Osteocyte (in vitro differentiated cells): Measurements from ENCODE around the gene BORA. TPM values are rescaled to one million over a fixed set of nuclear protein-coding genes. Genes with fewer than 3 reads are reported as not detected.
"Not testable (repeated sequence)": the region's sequence is repeated elsewhere in the genome, so short reads cannot be mapped to it uniquely, and the experiment has no call there.

Experiments
- DNase-seq: peaks from one replicate; pipeline ENCODE4 v3.0.0; 2021; ENCODE audit warnings: mixed read lengths; ENCODE audit not compliant: unreplicated experiment; ENCODE audit errors: extremely low spot score
- H3K27ac Mint-ChIP-seq: one replicate; pipeline ENCODE4 v1.8.0; 2021; ENCODE audit warnings: mild to moderate bottlenecking, mixed read lengths; ENCODE audit not compliant: unreplicated experiment
- H3K27me3 Mint-ChIP-seq: one replicate; pipeline ENCODE4 v1.8.0; 2021; ENCODE audit warnings: mixed read lengths; ENCODE audit not compliant: unreplicated experiment
- H3K36me3 Mint-ChIP-seq: one replicate; pipeline ENCODE4 v1.8.0; 2021; ENCODE audit warnings: mixed read lengths; ENCODE audit not compliant: unreplicated experiment
- H3K4me1 Mint-ChIP-seq: one replicate; pipeline ENCODE4 v1.8.0; 2021; ENCODE audit warnings: mixed read lengths; ENCODE audit not compliant: unreplicated experiment
- H3K4me3 Mint-ChIP-seq: one replicate; pipeline ENCODE4 v1.8.0; 2021; ENCODE audit warnings: mild to moderate bottlenecking, moderate library complexity, mixed read lengths; ENCODE audit not compliant: unreplicated experiment
- H3K9me3 Mint-ChIP-seq: one replicate; pipeline ENCODE4 v1.8.0; 2021; ENCODE audit warnings: mixed read lengths; ENCODE audit not compliant: unreplicated experiment
- CTCF ChIP-seq: fragments of 200-600 bp; sonication (generic); IDR thresholded peaks from 2 replicates; pipeline ENCODE4 v1.5.0; 2021; ENCODE audit warnings: antibody characterized with exemption, mild to moderate bottlenecking, moderate library complexity
- total RNA-seq: library from RNA; stranded (reverse); gene quantifications from 2 replicates; pipeline ENCODE4 v1.2.1, GENCODE V29; 2021

Gene BORA
- total RNA-seq, 1 donor from 2014 or later: 3.3 TPM

DNA sequence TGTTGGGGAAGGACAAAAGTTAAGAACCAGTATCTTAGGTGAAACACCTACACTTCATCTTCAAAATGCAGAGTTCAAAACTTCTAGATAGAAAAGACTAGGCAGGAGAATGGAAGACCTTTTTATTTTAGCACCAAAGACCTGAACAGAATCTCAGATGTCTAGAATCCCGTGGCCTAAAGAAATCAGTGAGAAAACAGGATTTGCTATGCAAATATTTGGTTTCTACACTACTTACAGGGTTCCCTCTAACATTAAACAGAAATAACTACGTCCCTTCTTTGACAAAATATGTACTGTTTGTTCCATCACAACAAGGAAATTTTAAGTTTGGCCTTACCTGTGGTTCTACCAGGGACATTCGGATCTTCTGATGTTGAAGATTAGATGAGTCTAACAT, 32.5 kb downstream of the BORA start:
- Mint-ChIP-seq H3K27me3 (no peaks in the 10 kb centered on the region), H3K36me3 (peaks cover 42% of the 10 kb centered on the region), H3K27ac (no peak overlapping the region), H3K4me3 (no peak overlapping the region), H3K9me3 (no peaks in the 10 kb centered on the region), H3K4me1 (peaks cover 6% of the 10 kb centered on the region)
- DNase-seq: no peak
- TF ChIP-seq CTCF: no peak

DNA sequence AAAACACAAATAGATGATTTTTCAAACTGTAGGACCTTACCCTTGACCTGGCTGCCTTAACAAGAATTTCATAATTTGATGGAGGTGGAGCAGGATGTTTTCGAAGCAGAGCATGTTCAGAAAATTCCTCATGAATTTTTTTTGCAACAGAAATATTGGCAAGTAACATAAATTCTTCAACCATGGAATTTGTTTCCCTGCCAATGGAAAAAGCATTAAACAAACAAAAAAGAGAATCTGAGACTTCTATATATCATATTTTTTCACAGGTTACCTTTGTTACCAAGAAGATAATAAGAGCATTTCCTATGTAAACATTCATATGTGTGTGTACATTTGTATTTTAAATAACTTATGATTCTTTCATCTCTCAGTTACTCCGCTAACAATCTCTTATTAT, 35.7 kb downstream of the BORA start:
- Mint-ChIP-seq H3K27ac (peak overlapping the region; percentile 18), H3K27me3 (no peaks in the 10 kb centered on the region), H3K9me3 (no peaks in the 10 kb centered on the region), H3K4me1 (peaks cover 6% of the 10 kb centered on the region), H3K36me3 (peaks cover 58% of the 10 kb centered on the region), H3K4me3 (no peak overlapping the region)
- no peak for DNase-seq
- no peak for TF ChIP-seq CTCF

DNA sequence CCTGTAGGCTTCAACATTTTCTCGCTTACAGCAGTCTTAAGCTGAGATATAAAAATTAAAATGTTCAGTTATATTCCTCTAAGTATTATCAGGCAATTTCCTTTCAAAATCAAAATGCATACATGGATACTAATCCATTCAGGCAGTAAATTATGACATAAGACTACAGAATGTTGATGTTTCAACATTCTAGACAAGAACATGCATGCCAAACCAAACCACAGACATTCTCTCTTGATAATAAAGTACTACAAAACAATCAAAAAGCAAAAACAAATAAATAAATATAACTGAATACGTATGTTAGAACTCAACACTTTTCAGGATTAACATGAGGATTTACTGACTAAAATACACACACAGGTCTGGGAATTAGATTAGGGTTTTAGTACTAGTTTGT, 46.3 kb downstream of the BORA start:
- Mint-ChIP-seq H3K36me3 (peaks cover 62% of the 10 kb centered on the region), H3K4me3 (no peak overlapping the region), H3K27ac (no peak overlapping the region), H3K27me3 (no peaks in the 10 kb centered on the region), H3K9me3 (no peaks in the 10 kb centered on the region), H3K4me1 (peaks cover under 1% of the 10 kb centered on the region)
- no peak for TF ChIP-seq CTCF
- DNase-seq: no peak

GRCh38 chr13:72781451-72782439, 54.0 kb downstream of the BORA start, which contains the start of the genes DIS3 and PIBF1:
TSS of gene DIS3 (minus strand) at chr13:72781900. CDS start at chr13:72781832, 68 bp downstream.
TSS of gene PIBF1 (plus strand) at chr13:72782133. CDS start at chr13:72783470, 1,337 bp downstream.
- peaks cover 32% of the 10 kb centered on the region for H3K36me3 Mint-ChIP-seq
- peak within 1 kb of the TSS; percentile 95 for H3K4me3 Mint-ChIP-seq
- DNase-seq: peak; percentile 99
- no peak for TF ChIP-seq CTCF
- no peaks in the 10 kb centered on the region for H3K27me3 Mint-ChIP-seq
- H3K9me3 Mint-ChIP-seq: no peaks in the 10 kb centered on the region
- H3K4me1 Mint-ChIP-seq: peaks cover 41% of the 10 kb centered on the region
- peak within 1 kb of the TSS; percentile 97 for H3K27ac Mint-ChIP-seq

GRCh38 chr13:72782717-72783116, 55.0 kb downstream of the BORA start:
- H3K9me3 Mint-ChIP-seq: no peaks in the 10 kb centered on the region
- H3K4me3 Mint-ChIP-seq: peak overlapping the region; percentile 95
- no peak for DNase-seq
- H3K4me1 Mint-ChIP-seq: peaks cover 41% of the 10 kb centered on the region
- TF ChIP-seq CTCF: no peak
- peak overlapping the region; percentile 97 for H3K27ac Mint-ChIP-seq
- H3K27me3 Mint-ChIP-seq: no peaks in the 10 kb centered on the region
- H3K36me3 Mint-ChIP-seq: peaks cover 23% of the 10 kb centered on the region

- H3K4me1 Mint-ChIP-seq: peaks cover 36% of the 10 kb centered on the region
- not testable (repeated sequence) for H3K27me3 Mint-ChIP-seq
Measured at GRCh38 chr13:72784679-72785078, 57.0 kb downstream of the BORA start.

More at GRCh38 chr13:72784679-72785078, 57.0 kb downstream of the BORA start:
- not testable (repeated sequence) for DNase-seq, H3K4me3 Mint-ChIP-seq, H3K9me3 Mint-ChIP-seq, H3K27ac Mint-ChIP-seq
- peaks cover 18% of the 10 kb centered on the region for H3K36me3 Mint-ChIP-seq
